HG02938 (cell line): ENCODE measurements around the gene OLR1.
A peak's percentile ranks its signal among the peaks of the same experiment; 100 is the strongest.

Source experiments
- ATAC-seq: cut with Tn5 transposase; IDR thresholded peaks from one replicate; pipeline ENCODE4 v1.9.1; 2021; ENCODE audit warnings: mild to moderate bottlenecking, moderate library complexity; ENCODE audit not compliant: unreplicated experiment

Gene OLR1

DNA sequence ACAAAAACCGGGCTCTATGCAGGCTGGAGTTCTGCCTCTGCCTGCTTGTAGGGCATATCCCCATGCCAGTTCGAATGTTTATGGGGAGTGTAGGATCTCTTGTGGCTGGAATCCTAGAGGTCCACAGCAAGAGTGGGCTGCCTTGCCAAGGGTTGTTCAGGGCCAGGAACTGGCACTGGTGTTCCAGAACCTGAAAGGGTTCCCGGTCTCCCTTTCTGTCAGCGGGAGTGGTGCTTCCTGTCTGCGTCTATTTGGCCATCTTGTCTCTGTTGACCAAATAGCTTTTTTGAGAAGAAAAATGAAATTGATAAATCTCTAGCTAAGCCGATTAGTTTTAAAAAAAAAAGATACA lies 17.8 kb downstream of the OLR1 start:
- no peak for ATAC-seq

DNA sequence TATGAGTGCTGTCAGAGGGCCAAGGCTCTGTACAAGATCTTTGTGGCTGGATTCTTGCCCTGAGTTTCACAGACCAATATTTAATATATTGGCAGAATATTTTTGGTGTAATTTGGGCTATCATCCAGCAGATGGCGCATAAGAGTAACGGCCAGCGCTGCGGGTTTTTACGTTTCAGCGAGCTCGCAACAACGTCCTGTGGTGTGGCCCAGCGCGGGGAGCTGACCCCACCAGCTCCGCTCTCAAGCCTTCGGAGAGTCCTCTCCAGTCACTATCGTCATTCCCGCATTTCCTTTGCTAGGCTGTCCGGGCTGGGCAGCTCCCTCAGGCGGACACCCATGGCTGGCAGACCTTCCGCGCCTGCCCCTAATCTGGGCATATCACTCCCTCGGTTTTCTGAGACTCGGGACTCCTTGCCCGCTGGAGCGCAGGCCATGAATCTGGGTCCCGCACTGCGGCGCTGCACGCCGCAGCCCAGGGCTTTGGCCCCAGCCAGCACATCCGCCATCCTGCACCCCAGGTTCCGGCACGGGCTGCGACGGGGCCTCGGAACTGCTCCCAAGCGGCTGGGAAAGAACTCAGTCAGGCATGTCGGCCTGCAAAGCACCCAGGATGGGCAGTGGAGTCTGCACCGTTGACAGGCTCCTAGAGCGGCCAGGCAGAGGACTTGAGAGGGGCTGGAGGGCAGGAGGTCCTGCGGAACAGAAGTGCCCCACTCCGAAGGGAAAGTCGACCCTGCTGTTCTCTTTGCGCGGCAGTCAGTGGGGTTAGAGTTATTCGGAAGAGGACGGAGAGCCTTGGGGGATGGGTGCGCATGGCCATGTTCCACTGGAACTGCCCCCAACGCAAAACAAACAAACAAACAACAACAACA lies 18.4 kb downstream of the OLR1 start:
- ATAC-seq = peak; percentile 44

DNA sequence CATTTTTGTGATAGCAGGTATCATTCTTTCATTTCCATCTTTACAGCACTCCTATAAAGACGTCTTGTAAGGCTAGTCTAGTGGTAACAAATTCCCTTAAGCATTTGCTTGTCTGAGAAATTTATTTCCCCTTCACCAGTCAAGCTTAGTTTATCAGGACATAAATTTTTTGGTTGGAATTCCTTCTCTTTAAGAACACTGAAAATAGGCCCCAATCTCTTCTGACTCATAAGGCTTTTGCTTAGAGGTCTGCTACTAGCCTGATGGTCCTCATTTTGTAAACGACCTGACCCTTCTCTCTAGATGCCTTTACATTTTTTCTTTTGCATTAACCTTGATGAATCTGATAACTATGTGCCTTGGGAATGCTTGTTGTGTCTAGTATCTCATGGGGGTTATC lies 20.3 kb downstream of the OLR1 start:
- no peak for ATAC-seq

DNA sequence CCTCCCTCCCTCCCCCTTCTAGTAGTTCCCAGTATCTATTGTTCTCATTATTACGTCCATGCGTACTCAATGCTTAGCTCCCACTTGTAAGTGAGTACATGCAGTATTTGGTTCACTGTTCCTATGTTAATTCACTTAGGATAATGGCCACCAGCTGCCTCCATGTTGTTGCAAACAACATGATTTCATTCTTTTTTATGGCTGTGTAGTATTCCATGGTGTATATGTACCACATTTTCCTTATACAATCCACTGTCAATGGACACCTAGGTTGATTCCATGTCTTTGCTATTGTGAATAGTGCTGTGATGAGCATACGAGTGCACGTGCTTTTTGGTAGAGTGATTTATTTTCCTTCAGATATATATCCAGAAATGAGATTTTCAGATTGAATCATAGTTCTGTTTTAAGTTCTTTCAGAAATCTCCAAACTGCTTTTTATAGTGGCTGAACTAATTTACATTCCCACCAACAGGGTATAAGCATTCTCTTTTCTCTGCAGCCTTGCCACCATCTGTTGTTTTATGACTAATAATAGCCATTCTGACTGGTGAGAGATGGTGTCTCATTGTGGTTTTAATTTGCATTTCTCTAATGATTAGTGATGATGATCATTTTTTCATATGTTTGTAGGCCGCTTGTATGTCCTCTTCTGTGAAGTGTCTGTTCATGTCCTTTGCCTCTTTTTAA lies 24.1 kb downstream of the OLR1 start:
- ATAC-seq = peak; percentile 61

DNA sequence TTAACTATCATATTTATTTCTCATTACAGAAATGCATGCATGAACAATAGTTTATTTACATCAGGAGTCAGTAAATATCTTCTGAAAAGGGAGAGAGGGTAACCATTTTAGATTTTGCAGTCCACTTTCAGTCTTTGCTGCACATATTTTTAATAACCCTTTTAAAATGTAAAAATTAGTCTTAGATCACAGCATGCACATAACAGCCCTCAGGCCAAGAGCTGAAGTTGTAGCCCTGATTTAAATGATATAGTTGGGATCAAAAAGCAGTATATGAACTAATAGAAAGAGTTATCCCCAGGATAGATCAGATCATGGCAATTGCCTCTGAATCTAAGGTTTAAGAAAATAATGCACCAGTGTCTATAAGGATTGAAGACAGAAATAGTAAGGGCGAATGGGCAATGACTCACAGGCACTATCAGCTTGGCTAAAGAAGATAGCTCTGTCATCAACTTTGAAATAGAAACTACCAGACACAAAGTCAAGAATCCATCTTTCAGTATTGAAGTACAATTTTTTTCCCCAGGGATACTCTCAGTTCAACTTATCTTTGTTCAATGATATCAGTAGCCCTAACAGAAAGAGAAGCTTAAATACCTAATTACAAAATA lies 28.8 kb downstream of the OLR1 start:
- no peak for ATAC-seq

DNA sequence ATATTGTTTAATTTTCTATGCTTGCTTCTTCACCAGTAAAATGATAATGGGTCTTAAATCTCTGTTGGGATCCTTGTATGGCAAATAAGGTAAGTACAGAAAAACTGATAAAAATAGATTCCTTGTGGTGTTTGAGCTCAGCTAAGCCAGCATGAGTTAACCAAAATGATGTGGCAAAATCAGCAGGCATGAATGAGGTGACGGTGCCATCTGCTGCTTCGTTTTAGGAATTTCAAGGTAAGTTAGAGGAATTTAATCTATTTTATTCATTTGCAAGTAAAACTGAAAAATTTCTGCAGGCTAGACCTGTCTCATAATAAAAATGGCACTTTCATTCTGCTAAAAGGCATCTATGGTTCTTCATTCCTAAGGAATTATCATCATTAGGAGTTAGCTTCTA lies 31.9 kb downstream of the OLR1 start:
- ATAC-seq = no peak

DNA sequence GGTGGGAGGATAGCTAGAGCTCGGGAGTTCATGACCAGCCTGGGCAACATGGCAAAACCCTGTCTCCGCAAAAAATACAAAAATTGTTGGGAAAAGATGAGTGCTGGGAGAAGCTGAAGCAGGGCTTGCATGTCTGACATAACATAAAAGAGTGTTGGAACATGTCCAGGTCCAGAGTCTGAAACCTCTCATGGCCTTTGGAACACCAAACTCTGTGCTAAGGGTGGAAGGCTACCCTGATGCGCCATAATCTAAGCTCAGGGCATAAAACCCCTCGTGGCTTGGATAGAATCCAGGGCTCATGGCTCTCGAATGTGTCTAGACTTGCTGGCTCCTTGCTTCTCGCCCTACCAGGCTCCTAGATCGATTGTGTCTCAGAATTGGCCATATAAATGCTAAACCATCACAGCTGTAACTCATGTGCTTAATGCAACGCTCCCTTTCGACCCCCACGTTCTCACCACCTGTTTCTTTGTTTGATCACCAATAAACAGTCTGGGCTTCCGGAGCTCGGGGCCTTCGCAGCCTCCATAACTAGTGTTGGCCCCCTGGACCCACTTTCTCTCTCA lies 35.2 kb downstream of the OLR1 start:
- ATAC-seq = no peak

DNA sequence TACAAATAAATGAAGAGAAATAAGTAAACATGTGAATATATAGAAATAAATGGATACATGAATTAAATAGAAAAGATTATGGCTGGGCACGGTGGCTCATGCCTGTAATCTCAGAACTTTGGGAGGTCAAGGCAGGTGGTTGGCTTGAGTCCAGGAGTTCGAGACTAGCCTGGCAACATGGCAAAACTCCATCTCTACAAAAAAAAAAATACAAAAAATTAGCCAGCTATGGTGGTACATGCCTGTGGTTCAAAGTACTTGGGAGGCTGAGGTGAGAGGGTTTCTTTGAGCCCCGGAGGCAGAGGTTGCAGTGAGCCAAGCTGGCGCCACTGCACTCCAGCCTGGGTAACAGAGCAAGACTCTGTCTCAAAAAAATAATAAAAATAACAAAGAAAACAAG lies 36.8 kb downstream of the OLR1 start:
- no peak for ATAC-seq

DNA sequence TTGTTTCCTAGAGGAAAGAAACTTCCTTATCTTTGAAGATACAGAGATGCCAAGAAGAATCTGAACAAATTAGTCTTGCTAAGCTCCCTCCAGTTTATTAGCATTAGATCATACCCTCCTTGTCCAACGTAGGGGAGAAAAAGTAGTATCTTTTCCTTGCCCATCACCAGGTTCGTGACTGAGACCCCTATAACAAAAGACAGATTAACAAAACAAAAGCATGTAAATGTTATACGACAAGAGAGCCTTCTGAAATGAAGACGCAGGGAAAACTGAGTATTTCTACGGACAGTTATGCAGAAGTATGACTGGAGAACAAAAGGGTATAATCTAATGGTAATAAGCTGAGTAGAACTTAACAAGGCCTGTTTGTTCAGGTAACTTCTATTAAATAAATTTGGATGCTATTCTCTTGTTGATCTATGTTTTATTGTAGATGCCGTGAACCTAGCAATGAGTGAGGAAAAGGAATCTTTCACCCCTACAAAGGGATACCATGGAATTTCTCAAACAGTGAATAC lies 39.0 kb downstream of the OLR1 start:
- no peak for ATAC-seq

DNA sequence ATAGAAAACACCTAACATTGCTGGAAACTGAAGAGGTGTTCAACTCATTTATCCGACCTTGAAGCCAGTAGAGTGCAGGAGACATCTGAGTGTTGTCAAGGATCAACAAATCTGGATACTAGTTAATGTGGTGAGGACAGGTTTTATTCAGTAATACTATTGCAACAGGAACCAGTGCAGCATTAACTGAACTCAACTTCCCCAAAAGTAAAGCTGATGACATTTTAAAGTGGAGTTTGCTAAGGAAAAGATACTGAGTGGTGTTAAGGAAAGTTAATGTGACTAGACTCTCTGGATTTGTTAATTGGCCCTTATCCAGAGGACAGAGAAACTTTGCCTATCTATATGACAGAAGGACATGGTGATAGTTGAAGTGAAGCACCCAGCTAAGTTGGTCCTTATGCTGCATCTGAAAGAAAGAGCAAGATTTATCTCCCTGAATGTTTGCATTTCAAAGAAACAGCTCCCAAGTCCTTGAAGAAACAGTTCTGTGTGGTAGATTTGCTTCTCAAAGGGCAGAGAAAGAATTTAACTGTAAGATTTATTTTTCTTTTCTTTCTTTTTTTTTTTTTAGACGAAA lies 40.7 kb downstream of the OLR1 start:
- no peak for ATAC-seq

DNA sequence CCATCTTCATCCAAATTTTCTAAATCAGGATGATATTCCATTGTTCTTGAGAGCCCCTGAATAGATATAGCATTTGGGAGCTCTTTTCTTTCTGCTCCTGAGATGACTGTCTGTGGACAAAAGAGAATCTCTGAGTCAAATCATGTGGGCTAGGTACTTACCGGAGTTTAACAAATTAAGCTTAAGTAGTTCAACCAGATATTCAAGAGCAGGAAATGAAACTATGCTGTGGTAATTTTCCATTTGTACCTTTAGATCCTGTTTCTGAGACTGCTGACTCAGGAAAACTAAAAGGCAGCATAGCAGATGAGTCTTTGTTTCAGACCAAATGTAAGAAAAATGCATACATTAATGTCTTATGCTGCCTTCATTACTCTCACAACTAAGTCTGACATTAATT lies 41.9 kb downstream of the OLR1 start, which contains the start of gene CLEC7A:
Gene CLEC7A (minus strand): TSS at position 158 of the 400 bp plus-strand sequence. CDS start 117 bp downstream, at position 41.
- ATAC-seq = peak; percentile 90

DNA sequence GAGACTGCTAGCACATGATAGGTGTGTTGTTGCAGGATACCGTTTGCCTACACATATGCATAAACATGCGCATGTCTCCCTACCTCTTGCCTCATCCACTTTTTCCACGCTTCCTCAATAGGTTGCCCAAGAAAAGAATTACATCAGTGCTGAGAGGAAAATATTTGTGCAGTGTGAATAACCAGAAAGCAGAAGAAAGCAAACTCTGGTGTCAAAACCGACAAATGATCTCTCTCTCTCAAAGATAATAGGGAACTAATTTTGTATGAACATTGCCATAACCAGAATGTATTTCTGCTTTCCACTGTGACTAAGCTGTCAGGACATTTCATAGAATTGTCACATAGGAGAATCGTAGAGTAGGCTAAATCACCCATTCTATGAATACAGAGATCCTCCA lies 43.2 kb downstream of the OLR1 start:
- ATAC-seq = no peak

DNA sequence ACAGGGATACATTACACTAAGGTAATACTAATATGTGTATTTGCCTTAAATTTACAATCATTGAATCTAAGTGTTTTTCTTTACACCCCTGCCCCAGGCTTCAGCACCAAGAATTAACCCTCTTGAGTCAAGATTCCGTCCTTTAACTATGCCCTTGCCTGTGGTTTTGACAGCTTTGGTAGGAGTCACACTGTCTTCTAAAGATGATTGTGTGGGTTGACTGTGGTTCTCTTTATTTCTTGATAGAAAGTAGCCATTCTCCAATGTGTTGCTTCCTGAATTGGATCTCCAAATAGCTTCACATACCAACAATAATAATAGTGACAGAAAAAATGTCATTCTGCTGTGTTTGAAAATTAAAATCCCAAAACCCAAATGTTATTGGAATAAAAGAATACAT lies 45.5 kb downstream of the OLR1 start:
- no peak for ATAC-seq

DNA sequence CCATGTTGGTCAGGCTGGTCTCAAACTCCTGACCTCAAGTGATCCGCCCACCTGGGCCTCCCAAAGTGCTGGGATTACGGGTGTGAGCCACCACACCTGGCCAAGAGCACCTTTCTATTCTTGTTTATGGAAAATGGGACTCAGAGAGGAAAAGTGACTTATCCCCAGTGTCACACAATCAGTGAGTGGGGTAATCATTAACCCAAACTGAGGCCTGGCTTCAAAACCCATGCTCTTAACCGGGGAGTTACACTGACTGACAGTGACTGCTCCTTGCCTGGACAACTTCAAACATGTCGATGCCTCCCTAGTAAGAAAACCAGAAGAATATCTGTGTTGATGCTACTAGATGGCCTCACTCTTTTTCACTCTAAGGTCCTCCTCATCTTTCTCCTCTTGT lies 49.2 kb downstream of the OLR1 start:
- ATAC-seq = no peak

DNA sequence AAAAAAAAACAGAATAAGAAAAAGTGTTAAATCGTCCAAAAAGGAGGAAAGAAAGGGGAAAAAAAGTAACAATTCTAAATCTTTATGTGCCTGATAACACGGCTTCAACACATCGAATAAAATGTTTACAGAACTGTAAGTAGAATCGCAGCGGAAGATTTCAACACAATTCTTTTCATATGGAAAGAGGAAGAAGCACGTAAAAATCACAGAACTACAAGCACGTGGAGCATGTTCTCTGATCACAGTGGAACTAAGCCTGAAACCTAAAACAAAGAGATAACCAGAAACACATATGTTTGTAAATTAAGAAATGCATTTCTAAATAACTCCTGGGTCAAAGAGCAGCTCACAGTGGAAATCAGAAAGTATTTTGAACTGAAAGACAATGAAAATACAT lies 50.7 kb downstream of the OLR1 start:
- ATAC-seq = no peak

DNA sequence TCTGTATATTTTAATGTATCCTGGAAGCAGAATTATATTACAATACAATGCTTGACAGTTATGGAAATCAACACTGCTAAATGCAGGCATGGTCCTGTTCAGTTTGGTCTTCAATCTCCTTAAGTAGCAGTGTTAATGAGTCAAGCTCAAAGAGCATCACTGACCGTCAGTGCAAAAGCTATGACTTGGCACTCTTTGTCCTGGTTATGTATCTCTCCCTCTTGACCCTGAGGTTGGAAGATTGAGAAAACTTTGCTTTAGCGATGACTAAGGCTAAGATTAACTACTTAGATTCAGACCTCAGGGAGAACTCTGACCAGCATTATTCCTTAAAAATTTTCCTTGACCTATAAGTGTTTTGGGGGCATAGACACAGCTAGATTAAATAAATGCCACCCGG lies 52.9 kb downstream of the OLR1 start:
- no peak for ATAC-seq

DNA sequence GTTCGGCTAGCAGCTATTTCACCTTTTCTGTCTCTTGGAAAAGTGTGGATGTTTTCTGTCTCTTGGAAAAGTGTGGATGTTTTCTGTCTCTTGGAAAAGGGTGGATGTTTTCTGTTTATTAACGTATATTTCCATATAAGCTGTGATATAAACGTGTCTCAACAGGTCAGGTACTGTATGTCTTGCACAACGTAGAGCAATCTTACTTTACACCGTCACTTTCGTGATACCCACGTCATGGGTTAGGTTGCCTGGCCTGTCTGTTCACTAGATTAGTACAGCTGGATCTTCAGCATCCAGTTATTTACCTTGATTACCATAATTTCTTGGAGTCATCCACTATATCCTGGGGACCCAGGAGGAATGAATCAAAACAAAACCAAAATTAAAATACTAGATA lies 56.0 kb downstream of the OLR1 start:
- no peak for ATAC-seq

DNA sequence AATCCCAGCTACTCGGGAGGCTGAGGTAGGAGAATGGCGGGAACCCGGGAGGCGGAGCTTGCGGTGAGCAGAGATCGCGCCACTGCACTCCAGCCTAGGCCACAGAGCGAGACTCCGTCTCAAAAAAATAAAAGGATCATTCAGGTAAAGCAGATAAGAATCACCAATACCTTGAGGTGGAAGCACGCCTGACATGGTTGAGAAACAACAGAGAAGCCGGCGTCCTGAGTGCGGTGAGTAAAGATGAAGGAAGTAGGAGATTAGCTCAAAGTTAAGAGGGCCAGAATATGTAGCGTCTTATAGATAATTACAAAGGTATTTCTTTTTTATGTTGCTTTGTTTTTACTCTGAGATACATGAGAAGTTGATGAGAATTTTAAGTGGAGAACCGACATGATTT lies 56.6 kb downstream of the OLR1 start:
- ATAC-seq = no peak

DNA sequence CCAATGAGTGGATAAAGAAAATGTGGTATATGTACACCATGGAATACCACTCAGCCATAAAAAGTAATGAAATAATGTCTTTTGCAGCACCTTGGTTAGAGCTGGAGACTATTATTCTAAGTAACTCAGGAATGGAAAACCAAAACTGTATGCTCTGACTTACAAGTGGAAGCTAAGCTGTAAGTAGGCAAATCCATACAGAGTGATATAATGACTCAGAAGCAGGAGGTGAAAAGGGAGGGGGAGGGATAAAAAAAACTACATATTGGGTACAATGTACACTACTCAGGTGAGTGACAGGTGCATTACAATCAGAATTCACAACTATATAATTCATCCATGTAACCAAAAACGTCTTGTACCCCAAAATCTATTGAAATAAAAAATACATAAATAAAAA lies 58.0 kb downstream of the OLR1 start:
- no peak for ATAC-seq

DNA sequence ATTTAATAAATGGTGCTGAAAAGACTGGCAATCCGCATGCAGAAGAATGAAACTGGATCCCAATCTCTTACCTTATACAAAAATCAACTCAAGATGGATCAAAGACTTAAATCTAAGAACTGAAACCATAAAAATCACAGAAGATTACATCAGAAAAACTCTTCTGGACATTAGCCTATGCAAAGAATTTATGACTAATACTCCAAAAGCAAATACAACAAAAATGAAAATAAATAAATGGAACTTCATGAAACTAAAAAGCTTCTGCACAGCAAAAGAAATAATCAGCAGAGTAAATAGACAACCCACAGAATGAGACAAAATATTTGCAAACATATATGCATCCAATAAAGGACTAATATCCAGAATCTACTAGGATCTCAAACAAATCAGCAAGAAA lies 58.9 kb downstream of the OLR1 start:
- no peak for ATAC-seq

DNA sequence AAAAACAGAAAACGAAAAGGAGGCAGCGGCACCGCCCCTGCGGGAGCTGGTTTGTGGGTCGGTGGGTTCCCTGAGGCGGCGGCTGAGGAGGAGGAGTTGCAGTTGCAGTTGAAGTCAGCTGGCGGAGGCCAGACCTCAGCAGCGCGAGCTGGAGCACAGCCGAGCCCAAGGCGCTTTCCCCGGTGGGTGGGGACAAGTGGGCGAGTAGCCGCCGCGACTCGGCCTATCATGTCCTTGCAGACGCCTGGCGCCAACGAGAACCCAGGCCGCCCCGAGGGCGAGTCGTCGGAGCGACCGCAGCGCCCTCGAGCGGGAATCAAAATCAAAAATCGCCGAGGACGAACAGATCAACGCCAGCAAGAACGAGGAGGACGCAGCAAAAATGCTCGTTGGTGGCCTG lies 60.5 kb downstream of the OLR1 start:
- no peak for ATAC-seq
